SH-SY5Y (cell line): ENCODE measurements around the gene ATP13A4.

Experiments
- GATA2 ChIP-seq: IDR thresholded peaks from 2 replicates; pipeline ENCODE4 v1.6.1; 2011; ENCODE audit warnings: mild to moderate bottlenecking, low read depth, low read length
- GATA3 ChIP-seq: IDR thresholded peaks from 2 replicates; pipeline ENCODE4 v1.6.1; 2011; ENCODE audit warnings: low read depth, mild to moderate bottlenecking, low read length, moderate library complexity

The ATP13A4 gene

DNA sequence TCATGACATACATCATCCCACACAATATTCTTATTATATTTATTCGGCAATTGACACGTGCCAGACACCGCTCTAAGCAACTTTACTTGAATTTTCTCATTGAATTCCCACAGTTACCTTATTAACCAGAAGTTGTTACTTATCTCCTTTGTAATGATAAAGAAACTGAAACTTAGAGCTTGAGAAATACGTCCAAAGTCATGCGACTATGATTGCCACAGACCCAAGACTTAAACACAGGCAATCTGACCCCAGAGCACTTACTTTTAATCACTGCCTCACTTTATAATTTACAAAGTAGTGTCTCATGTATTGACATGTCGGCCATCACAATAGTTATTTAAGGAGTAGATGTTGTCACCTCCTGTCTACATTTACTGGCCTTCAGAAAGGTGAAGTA lies 64.7 kb downstream of the ATP13A4 start:
- no peak for TF ChIP-seq GATA2
- no peak for TF ChIP-seq GATA3

DNA sequence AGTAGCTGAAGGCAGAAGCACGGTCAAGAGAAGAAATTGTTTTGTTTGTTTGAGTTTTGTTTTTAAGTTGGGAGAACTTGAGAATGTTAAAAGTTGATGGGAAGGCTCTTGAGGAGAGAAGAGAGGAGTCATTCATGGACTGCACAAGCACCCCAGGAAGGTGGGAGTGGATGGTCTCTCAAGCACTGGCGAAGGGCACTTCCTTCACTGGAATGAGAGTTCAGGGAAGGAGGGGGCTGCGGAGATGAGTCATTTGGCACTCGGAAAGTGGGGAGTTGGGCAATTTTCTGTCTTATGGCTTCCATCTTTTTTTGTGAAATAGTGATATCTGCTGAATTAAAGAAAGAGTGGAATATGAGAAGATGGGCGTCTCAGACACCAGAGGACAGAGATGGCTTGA lies 66.0 kb downstream of the ATP13A4 start:
- TF ChIP-seq GATA3 (no peak), GATA2 (no peak)

DNA sequence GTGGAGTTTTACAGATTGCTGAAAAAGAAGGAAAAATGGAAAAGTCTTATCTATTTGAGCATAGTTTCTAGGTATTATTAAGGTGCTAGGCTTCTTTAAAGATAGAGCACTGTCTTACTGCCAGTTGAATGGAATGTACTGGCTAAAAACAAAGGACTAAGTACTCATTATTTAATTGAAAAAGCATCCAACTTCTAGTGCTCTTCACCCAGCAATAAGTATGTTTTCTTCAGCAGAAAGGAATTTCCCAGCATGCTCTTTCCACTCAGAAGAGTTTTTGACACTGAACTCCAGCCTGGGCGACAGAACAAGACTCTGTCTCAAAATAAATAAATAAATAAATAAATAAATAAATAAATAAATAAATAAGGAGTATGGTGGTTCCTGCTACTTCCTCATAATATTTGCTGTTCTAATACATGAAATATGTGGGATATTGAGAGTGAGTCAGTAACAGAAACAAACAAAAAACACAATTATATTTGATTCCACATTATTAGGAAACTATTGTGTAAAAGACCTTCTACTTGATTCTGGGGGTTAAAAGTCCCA lies 70.6 kb downstream of the ATP13A4 start:
- TF ChIP-seq GATA2 (no peak), GATA3 (no peak)

DNA sequence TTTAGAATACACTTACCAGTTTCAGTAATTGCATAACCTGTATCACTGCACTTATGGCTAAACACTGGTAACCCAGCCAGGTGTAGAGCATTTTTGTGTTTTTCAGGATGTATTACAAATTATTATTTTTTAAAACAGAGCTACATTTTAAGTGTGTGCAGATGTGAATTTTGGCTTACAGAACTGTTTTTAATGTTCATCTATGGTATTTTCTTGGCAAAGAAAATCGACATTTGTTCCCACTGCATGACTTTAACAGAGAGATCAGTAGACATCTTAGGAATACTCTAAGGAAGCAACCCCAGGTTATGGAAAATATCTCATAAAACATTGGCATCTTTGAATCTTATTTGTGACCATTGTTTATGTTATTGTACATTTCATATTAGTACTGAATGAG lies 73.3 kb downstream of the ATP13A4 start:
- TF ChIP-seq GATA2 (no peak), GATA3 (no peak)

DNA sequence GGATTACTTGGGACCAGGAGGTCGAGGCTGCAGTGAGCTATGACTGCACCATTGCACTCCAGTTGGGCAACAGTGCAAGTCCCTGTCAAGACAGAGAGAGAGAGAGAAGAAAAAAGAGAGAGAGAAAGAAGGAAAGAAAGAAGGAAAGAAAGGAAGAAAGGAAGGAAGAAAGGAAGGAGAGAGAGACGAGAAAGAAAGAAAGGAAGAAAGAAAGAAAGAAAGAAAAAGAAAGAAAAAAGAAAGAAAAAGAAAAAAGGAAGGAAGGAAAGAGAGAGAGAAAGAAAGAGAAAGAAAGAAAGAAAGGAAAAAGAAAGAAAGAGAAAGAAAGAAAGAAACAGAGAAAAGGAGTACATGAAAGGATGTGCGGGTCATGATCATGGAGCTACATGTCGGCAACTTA lies 80.2 kb downstream of the ATP13A4 start:
- TF ChIP-seq GATA2, result no peak
- no peak for TF ChIP-seq GATA3

DNA sequence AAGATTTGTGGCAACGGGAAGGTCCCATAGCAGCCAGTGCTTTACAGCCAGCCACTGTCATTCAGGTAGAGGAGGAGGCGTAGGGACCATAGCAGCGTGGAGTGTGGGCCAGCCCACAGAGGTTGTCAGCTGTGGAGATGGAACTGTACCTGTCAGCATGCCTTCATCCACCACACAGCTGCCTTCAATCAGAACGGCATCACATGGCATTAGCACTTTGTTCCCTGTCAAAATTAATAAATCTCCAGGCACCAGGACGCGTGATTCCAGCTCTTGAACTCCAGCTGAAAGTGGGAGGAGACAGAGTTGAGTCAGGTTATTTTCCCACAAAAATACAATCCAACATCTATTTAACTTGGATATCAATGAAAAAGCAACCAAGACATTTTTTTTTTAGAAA lies 84.0 kb downstream of the ATP13A4 start:
- TF ChIP-seq GATA3 (no peak), GATA2 (no peak)

DNA sequence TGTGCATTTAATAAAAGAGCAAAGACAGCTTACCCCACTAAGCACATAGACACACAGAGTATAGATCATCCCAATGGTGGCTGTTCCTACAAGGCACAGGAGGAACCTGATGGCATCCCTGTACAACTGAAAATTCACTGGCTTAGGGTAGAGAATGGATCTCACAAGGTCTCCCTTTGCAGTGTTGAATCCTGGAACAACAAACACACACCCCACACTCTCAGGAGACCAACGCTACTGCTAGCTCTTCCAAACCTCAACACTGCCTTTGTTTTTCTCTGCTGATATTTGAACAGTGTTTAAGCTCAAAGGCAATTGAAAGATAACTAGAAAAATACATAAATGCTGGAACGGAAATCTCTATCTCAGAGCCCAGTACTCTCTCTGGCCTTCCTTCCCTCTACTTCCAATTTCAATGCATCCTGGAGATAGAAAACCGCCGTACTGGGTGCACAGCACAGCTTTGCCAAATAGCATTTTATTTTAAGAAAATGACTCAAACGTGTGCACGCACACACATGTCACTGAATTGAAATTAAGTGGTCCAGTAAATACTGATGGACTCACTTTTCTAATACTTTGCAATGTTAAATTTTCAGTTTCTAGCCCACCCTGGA lies 88.6 kb downstream of the ATP13A4 start:
- TF ChIP-seq GATA2 (no peak), GATA3 (no peak)

DNA sequence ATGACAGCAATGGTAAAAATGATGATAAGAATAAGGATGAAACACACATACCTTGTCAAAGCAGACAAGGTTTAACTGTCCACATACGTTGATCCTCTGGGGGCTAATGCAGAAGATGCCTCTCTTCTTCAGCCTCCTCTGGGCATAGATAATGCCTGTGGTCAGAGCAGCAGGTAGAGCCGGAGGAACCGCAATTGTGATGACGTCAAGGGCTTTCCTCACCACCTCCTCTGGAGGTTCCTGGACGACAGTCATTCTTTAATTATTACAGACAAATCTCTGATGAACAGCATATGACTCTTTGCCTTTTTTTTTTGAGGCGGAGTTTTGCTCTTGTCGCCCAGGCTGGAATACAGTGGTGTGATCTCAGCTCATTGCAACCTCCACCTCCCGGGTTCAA lies 89.8 kb downstream of the ATP13A4 start:
- TF ChIP-seq GATA3 (no peak), GATA2 (no peak)

DNA sequence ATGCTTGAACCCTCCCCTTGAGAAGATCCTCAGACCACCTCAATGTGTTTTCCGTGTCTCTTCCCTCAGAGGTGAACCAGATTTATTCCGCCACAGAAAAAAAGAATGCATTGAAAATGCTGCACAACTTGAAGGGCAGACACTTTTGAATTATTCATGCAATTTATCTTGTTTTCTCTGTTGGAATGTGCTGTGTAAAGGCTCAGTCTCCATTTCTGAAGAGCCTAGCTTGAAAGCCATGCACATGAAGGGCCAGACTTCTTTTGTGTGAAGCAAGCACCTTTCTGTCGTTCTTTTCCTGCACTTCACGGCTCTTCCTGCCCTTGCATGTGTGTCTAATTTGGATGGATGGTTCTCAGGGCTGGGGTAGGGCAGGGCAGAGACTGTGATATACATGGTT lies 97.2 kb downstream of the ATP13A4 start:
- TF ChIP-seq GATA2, result no peak
- TF ChIP-seq GATA3, result no peak

DNA sequence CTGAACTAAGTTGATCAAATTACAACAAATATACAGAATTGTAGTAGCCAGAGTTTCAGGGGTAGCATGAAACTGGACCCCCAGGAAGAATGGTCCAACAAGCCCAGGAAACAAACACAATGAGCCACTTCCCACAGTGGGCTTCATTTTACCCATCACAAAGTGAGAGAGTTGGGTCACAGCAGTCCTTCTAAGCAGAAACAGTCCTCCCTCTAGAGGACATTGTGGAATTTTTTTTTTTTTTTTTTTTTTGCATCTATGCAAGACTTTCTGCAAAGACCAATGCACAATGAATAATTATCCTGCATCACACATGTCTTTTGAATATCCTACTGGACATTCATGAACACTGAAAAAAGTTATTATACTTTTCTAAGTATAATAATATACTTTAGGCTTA lies 102.4 kb downstream of the ATP13A4 start:
- TF ChIP-seq GATA3 (no peak), GATA2 (no peak)

DNA sequence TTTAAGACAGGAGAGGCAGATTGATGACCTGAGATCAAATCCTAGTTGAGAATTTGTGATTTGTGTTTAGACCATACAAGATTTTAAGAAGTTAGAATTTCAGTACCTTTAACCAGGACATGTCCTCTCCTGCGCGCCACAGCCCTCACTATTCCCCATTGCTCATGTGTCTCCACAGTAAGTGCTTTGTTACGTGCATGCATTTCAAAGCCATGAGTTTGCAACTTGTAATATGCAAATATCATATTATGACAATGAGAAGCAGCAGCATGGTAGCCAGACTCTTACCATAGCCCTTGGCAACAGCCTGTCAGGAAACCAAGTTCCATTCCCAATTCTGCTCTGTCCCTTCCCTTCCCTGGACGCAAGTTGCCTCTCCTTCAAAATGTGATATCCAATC lies 102.8 kb downstream of the ATP13A4 start:
- TF ChIP-seq GATA2, result no peak
- no peak for TF ChIP-seq GATA3

DNA sequence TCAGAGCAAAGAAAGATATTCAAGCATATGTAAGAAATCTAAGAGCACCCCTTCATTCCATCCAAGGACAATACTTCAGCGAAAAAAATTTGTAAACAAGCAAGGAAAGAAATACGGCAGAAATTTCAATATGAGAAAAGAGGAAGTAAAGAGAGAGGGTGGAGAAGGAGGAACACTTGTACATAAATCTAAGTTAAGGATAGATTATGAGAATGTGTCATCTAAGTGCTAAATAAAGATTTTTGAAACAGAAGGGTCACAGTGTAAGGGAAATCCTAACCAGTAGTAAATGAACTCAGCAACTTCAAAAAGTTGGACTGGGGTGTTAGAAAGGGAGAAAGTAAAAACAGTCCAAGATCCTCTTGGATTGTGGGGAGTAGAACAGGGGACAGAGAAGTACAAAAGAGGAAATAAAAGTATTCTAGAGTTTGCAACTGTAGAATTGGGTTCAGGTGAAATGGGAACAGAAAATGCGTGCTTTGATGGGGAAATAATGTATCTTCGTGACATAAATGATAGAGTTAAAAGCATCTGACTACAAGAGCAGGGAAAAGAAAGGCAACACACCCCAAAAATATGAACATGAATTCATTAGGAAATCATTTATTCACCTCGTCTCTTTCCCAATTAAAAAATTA lies 107.6 kb downstream of the ATP13A4 start:
- no peak for TF ChIP-seq GATA2
- no peak for TF ChIP-seq GATA3

DNA sequence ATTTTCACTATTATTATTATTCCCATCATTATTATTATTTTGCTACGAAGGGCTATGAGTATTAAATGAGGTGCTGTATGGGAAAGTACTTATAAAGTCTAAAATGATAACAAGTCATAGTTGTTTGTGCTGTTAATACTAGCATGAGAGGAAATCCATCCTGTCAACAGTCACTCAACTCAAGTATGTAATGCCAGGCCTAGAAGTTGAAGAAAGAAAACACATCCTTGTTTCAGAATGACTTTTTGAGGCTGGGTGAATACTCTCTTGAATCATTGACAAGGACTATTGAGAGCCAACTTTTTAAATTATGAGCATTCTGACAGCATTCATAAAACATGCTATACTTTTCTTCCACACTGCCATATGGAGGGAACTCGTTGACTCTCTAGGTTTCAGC lies 115.3 kb downstream of the ATP13A4 start:
- TF ChIP-seq GATA2, result no peak
- TF ChIP-seq GATA3, result no peak

DNA sequence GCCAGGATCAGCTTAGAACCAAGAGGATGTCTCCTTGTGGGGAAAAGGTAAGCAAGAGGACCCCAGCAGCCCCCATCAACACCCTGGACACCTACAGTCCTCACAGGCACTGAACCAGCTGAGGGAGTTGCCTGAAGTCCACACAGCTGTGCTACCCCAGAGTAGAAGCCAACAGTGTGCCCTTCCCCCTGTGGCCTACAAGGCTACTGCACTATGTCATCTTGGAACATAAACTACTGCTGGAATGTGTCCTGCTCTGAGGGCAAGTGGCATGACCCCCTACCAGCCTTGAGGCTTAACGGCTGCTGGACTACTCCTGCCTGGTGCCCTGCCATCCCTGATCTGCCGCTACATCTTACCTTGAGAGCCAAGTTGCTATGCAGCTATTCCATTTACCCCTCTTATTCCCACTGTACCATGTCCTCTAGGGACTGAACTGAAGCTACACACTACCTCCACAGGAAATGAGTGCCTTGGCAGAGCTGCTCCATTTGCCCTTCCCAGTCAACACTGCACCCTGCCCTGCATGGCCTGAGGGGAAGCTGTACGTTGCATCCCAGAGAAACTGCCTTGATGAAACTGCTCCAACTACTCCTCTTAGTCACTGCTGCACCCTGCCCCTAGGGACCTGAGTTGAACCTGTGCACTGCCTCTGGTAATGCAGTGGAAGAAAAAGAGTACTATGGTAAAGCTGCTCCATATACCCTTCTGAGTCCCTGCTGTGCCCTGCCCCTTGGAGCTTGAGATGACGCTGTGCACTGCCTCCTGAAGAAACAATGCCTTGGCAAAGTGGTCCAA lies 135.9 kb downstream of the ATP13A4 start:
- TF ChIP-seq GATA2, result no peak

DNA sequence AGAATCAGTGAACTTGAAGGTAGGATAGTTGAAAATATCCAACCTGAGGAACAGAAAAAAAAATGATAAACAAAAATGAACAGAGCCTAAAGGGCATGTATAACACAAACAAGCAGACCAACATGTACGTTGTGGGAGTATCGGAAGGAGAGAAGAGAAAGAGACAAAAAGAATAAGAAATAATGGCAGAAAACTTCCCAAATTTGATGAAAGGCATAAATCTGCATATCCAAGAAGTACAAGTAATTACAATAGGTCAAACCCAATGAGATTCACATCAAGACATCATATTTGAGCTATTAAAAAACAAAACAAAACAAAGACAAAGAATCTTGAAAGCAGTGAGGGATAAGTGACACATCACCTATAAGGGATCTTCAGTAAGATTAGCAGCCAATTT lies 138.1 kb downstream of the ATP13A4 start:
- TF ChIP-seq GATA3, result no peak
- TF ChIP-seq GATA2, result no peak

DNA sequence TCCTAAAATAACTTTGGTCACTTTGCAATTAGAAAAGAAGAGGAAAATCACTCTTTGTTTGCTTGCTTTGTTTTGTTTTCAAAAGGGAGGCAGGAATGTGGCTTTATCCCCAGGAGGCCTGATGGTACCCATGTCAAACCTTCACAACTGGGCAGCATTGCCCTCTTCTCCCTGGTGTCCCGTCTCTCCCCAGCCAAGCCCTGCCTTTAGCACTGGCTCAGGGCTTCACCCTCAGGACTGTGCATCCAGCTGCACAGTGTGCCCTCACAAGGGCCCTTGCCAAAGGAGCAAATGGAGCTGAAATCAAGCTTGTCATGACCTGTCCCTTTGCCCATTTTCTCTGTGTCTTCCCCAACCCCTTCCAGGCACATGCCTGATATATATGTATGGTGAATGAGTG lies 147.0 kb downstream of the ATP13A4 start:
- TF ChIP-seq GATA2 (no peak), GATA3 (no peak)
